SK-N-SH treated with all-trans-retinoic acid at 6 μM for 48 hours (cell line): ENCODE results near the gene CDK2.

Experiments used
- ATAC-seq: fragments of 200-7000 bp; cut with Tn5 transposase; 3 replicates; pipeline ENCODE4 v1.9.1; 2020; ENCODE audit warnings: mild to moderate bottlenecking, moderate library complexity
- ARNTL ChIP-seq: fragments of 450-650 bp; formaldehyde crosslinking; IDR thresholded peaks from 2 replicates; pipeline ENCODE4 v1.5.0; 2020; ENCODE audit warnings: low read depth, mild to moderate bottlenecking, moderate library complexity, borderline replicate concordance
- BACH2 ChIP-seq: fragments of 250-450 bp; sonication (Bioruptor Pico); IDR thresholded peaks from 2 replicates; pipeline ENCODE4 v1.9.0; 2021; ENCODE audit warnings: mild to moderate bottlenecking, borderline replicate concordance
- CREB5 ChIP-seq: fragments of 250-450 bp; sonication (Bioruptor Pico); IDR thresholded peaks from 2 replicates; pipeline ENCODE4 v1.5.1; 2020; ENCODE audit warnings: low read depth, mild to moderate bottlenecking, moderate library complexity
- CSDC2 ChIP-seq: fragments of 250-450 bp; sonication (Bioruptor Pico); IDR thresholded peaks from 2 replicates; pipeline ENCODE4 v1.5.0; 2020; ENCODE audit warnings: mild to moderate bottlenecking, moderate library complexity
- CSRNP3 ChIP-seq: fragments of 250-450 bp; sonication (Bioruptor Pico); IDR thresholded peaks from 2 replicates; pipeline ENCODE4 v1.5.1; 2021; ENCODE audit warnings: mild to moderate bottlenecking, moderate library complexity
- ESRRG ChIP-seq: fragments of 250-450 bp; sonication (Bioruptor Pico); IDR thresholded peaks from 2 replicates; pipeline ENCODE4 v1.6.1; 2021; ENCODE audit warnings: mild to moderate bottlenecking
- GLIS3 ChIP-seq: fragments of 250-450 bp; sonication (Bioruptor Pico); IDR thresholded peaks from 2 replicates; pipeline ENCODE4 v1.5.0; 2020; ENCODE audit warnings: mild to moderate bottlenecking, moderate library complexity
- ISL1 ChIP-seq: fragments of 250-450 bp; sonication (Bioruptor Pico); IDR thresholded peaks from 2 replicates; pipeline ENCODE4 v2.1.2; 2022; ENCODE audit warnings: mild to moderate bottlenecking, moderate library complexity
- OSR1 ChIP-seq: fragments of 250-450 bp; sonication (Bioruptor Pico); IDR thresholded peaks from 2 replicates; pipeline ENCODE4 v1.8.0; 2022; ENCODE audit warnings: moderate library complexity, mild to moderate bottlenecking, inconsistent platforms
- PPARA ChIP-seq: fragments of 250-450 bp; sonication (Bioruptor Pico); IDR thresholded peaks from 2 replicates; pipeline ENCODE4 v1.5.0; 2020; ENCODE audit warnings: mild to moderate bottlenecking, borderline replicate concordance
- RARB ChIP-seq: fragments of 250-450 bp; sonication (Bioruptor Pico); IDR thresholded peaks from 2 replicates; pipeline ENCODE4 v1.8.0; 2021; ENCODE audit warnings: mild to moderate bottlenecking, moderate library complexity
- SNAI2 ChIP-seq: fragments of 250-450 bp; sonication (Bioruptor Pico); IDR thresholded peaks from 2 replicates; pipeline ENCODE4 v1.5.0; 2020; ENCODE audit warnings: mild to moderate bottlenecking, moderate library complexity
- TCF4 ChIP-seq: fragments of 250-450 bp; sonication (Bioruptor Pico); IDR thresholded peaks from 2 replicates; pipeline ENCODE4 v1.8.0; 2021; ENCODE audit warnings: mild to moderate bottlenecking, moderate library complexity, borderline replicate concordance
- TOX ChIP-seq: fragments of 250-450 bp; sonication (Bioruptor Pico); IDR thresholded peaks from 2 replicates; pipeline ENCODE4 v1.8.0; 2021; ENCODE audit warnings: mild to moderate bottlenecking, moderate library complexity, borderline replicate concordance
- TSHZ2 ChIP-seq: fragments of 250-450 bp; sonication (Bioruptor Pico); IDR thresholded peaks from 2 replicates; pipeline ENCODE4 v1.5.0; 2020; ENCODE audit warnings: mild to moderate bottlenecking, moderate library complexity
- ZC3H10 ChIP-seq: fragments of 250-450 bp; sonication (Bioruptor Pico); IDR thresholded peaks from 2 replicates; pipeline ENCODE4 v1.5.1; 2021; ENCODE audit warnings: mild to moderate bottlenecking, moderate library complexity
- ZNF565 ChIP-seq: fragments of 450-650 bp; formaldehyde crosslinking; conservative IDR thresholded peaks from 2 replicates; pipeline ENCODE4 v1.5.0; 2020; ENCODE audit warnings: low read depth, mild to moderate bottlenecking, moderate library complexity
- TF ChIP-seq, protein P1 (sequence below): fragments of 250-450 bp; sonication (Bioruptor Pico); IDR thresholded peaks from 2 replicates; pipeline ENCODE4 v1.8.0; 2021; ENCODE audit warnings: low read depth, mild to moderate bottlenecking, moderate library complexity, borderline replicate concordance

Gene CDK2

GRCh38 chr12:55927588-55928502 lies 38.8 kb upstream of the CDK2 start, which contains the start of gene PYM1 (continued):
- TF ChIP-seq TSHZ2 (CRISPR knock-in tag) (no peak), ISL1 (no peak), PPARA (CRISPR knock-in tag) (no peak)
- TF ChIP-seq, all 23 proteins: peak for 0

GRCh38 chr12:55929306-55929791 lies 37.3 kb upstream of the CDK2 start:
- TF ChIP-seq CSDC2 (CRISPR knock-in tag) (no peak), RARB (CRISPR knock-in tag) (no peak), ZNF565 (CRISPR knock-in tag) (no peak), TOX (CRISPR knock-in tag) (no peak), TCF4 (CRISPR knock-in tag) (no peak), SNAI2 (CRISPR knock-in tag) (no peak), GLIS3 (CRISPR knock-in tag) (no peak), OSR1 (CRISPR knock-in tag) (no peak), ARNTL (CRISPR knock-in tag) (no peak), BACH2 (CRISPR knock-in tag) (no peak)
- ATAC-seq = no peak

DNA sequence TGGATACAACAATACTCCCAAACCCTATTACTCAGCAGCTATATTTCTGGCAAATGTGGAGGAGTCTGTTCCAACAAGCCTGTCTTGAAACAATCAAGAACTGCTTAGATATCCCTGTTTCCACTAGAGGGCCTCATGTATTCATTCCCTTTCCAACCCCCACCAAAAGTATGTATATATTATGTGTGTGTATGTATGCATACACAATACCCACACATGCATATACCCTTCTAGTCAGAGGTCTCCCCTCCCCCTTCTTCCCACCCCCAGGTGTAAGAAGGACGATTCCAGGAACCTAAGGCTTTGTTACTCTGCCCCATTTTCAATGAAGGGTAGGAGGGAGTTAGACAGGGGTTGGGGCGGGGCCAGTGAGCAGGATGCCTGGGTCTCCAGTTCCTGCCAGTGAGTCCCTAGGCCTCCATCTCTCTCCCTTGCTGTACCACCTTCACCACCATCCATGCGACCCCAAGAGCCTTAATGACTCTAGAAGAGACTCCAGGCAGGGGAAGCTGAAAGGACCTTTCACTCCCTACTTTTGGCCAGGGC lies 35.8 kb upstream of the CDK2 start, which contains the start of gene DGKA:
DGKA (plus strand) TSS at position 392 of the 546 bp plus-strand sequence. CDS start 5,342 bp downstream, outside the sequence.
- ATAC-seq = peak; percentile 49
- TF ChIP-seq TSHZ2 (CRISPR knock-in tag) = no peak
- no peak for TF ChIP-seq ESRRG (CRISPR knock-in tag)
- no peak for TF ChIP-seq ZC3H10 (CRISPR knock-in tag)
- TF ChIP-seq PPARA (CRISPR knock-in tag) = no peak
- TF ChIP-seq, protein P1, sequence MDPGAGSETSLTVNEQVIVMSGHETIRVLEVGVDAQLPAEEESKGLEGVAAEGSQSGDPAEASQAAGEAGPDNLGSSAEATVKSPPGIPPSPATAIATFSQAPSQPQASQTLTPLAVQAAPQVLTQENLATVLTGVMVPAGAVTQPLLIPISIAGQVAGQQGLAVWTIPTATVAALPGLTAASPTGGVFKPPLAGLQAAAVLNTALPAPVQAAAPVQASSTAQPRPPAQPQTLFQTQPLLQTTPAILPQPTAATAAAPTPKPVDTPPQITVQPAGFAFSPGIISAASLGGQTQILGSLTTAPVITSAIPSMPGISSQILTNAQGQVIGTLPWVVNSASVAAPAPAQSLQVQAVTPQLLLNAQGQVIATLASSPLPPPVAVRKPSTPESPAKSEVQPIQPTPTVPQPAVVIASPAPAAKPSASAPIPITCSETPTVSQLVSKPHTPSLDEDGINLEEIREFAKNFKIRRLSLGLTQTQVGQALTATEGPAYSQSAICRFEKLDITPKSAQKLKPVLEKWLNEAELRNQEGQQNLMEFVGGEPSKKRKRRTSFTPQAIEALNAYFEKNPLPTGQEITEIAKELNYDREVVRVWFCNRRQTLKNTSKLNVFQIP (CRISPR knock-in tag) = no peak

DNA sequence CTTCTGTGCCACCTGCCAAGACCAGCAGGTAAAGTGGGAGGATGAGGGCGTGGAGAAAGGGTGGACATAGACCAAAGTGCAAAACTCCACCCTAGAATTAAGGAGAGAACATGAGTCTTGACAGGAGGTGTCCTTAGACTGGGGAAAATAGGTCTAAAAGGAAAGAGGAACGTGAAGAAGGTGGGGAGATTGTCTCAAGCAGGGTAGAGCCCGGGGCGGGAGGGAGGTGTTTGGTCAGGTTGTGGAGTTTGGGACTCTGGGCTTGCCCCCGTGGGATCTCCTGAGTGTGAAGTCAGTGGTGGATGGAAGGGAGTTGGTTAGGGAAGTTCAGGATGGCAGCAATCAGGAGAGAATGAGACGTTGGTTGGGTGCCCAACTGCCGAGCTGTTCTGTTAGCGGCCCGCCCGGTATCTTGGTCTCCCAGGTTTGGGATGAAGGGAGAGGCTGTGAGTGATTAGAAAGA lies 35.3 kb upstream of the CDK2 start:
- ATAC-seq = no peak
- TF ChIP-seq CREB5 = no peak
- TF ChIP-seq ZC3H10 (CRISPR knock-in tag) = no peak
- TF ChIP-seq BACH2 (CRISPR knock-in tag) = no peak
- no peak for TF ChIP-seq CSDC2 (CRISPR knock-in tag)
- no peak for TF ChIP-seq ESRRG (CRISPR knock-in tag)
- TF ChIP-seq SNAI2 (CRISPR knock-in tag) = no peak
- no peak for TF ChIP-seq CSRNP3 (CRISPR knock-in tag)
- TF ChIP-seq PPARA (CRISPR knock-in tag) = no peak
- TF ChIP-seq, protein P1 (CRISPR knock-in tag) = no peak
- no peak for TF ChIP-seq ISL1
- TF ChIP-seq ARNTL (CRISPR knock-in tag) = no peak
